GM21360 (cell line): Measurements from ENCODE around the gene SATB1.
"Not testable (repeated sequence)": the region's sequence is repeated elsewhere in the genome, so short reads cannot be mapped to it uniquely, and the experiment has no call there.

Experiments
- ATAC-seq: cut with Tn5 transposase; IDR thresholded peaks from one replicate; pipeline ENCODE4 v1.9.1; 2021; ENCODE audit warnings: mild to moderate bottlenecking, moderate library complexity; ENCODE audit not compliant: unreplicated experiment

Gene SATB1

DNA sequence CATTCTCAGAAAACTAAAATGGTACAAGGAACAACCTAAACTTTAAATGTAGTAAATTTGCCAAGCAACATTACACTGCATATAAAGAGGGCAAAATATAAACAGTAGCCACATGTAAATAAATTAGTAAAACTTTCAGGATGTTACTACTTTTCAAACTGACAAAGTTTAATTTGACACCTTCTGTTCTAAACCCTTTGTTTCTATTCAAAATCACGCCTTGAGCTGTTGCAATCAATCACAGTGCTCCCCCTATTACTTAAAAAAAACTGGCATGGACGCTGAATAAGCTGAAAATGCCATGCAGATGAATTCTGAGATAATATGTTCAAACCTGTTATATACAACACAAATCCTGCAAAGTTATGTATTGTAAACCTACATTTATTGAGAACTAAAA, 69.3 kb downstream of the SATB1 start:
- ATAC-seq, result no peak

DNA sequence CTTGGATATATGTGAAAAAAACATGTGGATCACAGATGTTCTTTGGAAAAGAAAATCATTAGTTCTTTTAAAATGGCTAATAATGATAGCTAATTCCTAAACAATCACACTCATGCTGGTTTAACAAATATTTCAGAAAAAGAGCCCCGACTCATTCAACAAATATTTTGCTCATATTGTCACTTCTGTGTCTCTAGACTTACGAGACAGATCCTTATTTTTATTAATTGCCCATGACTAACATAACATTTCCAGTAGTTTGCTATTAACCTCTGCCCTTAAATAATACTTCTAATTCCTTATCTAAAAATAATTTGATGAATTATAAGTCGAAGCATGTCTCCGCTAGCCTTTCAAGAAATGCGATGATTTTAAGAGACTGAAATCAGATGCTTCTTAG, 70.4 kb downstream of the SATB1 start:
- no peak for ATAC-seq

DNA sequence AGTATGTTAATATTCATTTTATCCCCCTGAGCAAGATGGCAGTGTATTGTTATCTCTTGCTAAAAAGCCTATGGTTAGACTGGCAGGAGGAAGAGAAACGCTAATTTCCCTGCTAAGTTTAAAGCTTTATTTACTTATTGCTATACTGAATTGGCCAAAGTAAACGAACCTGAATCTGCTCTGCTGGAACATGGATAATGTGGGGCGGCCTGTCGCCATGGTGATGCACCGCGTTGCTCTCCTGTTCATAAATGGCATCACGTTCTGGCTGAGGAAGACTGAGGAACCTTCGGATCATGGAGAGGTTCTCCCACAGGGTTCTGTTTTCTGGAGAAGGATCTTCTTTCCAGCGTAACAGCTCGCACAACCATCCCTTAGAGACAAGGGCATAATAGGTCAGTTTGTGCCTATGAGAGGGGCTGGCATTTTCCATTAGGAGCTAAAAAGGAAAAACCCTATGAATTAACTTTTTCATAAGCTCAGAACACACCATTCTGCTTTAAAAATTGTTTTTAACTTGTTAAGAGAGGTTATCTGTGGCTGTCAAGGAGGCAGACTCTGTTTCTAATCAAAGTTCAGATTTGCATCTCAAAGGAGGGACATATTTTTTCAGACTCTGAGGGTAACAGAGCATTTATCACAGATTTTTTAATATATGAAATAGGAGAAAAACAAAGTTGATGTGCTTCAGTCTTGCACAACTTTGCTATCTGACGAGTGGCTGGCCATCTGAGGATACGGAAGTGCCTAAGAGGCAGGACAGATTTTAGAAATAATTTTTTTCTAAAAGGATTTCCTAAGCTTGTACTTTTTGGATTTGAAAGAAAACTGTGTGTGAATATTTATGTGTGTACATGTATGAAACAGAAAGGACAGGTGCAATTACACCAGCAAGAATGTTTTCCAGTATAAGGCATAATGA, 73.1 kb downstream of the SATB1 start:
- ATAC-seq, result no peak

DNA sequence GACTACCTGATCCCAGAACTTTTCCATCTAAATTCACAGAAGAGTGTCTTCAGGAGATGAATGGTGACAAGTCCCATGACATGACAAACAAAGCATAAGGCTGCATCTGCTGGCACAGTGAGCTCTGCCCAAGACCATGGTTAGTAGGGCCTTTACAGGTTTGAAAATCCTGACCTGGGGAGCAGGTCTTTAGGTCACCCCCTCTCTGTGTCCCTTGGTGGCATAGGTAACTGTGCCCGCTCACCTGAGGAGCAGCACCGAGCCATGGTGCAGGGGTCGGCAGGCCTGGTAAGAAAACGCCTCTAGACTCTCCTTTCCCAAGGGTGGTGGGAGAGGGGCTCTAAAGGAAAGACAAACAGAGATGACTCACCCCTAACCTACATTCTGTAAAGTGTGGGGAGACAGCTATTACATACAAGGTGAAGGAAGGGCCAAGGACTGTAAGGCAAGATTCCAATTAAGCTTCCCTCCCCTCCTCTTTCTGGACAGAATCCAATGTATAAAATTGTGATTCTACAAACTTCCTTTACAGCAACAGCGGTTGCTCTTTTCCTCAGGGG, 74.0 kb downstream of the SATB1 start:
- ATAC-seq, result no peak

DNA sequence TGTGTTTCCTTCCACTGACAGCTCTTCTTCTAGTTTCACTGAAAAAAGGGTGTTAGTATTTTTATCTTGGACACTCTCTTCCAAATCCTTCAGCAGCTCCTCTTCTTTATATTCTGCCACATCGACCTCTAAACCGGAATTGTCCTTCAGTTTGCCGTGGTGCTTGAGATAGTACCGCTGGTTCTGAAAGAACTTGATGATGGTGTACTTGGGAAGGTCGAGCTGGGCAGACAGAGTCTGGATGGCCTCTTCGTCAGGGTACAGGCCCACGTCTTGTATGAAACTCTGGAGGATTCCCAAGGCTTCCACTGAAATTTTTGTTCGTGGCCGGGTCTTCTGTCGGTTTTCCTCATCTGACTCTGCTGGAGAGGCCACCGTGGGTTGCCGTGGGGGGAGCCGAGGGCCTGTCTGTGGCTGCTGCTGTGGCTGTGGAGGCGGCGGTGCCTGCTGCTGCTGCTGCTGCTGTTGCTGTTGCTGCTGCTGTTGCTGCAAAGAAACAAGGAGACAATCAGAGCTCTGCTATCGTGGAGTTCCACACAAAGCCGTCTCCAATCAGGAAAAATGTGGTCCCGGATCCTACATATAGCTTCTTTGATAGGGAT, 75.8 kb downstream of the SATB1 start:
- ATAC-seq, result no peak

DNA sequence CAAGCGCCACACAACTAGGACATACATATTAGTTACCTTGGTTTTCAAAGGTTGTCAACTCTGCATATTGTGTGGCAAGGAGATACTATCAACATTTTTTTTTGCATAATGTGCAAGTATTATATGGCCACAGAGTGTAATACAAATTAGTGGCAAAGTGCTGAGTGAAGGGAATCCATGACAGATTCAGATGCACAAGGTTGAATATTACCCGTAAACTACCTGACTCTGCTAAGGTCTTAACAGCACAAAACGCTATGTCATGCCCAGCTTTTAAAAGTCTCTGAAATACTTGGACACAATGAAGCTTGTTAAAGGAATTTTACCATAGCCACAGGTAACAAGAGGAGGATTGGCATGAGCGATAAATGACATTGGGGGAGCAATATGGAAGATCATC, 79.0 kb downstream of the SATB1 start:
- ATAC-seq, result no peak

DNA sequence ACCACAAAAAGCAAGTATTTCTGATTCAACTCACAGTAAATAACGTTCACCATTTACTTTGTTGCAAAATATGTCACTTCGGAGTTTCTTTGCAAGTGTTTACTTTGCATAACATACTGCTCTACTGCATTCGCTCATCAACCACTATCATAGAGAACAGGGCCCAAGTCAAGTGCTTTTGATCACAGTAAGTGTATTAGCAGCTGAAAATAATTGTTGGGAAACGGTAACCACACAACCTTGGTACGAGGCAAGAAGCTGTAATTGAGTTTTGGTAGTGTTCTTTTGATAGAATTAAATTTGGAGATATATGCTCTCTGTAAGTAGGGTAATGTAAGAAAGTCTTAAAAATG, 80.1 kb downstream of the SATB1 start:
- ATAC-seq, result no peak

DNA sequence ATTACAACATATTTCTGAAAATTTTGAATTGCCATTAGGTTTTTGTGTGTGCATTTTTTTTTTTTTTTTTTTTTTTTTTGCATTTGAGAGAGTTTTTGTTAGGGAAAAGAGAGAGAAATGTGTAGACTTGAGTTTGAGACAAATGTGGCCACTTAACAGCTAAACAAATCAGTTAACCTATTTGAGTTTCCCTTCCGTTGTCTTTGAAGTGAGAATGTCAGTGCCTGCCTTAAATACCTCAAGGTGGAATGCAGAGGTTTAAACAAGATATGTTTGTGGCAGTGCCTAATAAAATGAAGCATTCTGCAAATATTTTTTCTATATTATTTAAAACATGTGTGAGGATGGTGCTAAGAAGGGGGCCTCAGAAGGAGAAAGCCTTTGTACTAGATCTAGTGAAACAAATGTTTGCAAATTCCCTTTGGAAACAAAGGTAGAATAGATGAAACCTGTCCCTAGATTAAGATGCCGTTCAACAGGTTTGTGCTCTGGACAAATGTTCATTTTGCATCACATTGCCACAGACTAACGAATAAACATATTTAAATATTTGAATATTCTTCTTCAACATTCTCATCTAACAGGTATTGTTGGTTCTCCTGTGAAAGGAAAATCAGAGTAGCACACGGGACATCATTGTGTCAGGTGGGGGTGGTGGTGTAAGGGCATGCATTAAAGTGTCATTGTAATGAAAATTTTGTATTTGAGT, 80.7 kb downstream of the SATB1 start:
- no peak for ATAC-seq

DNA sequence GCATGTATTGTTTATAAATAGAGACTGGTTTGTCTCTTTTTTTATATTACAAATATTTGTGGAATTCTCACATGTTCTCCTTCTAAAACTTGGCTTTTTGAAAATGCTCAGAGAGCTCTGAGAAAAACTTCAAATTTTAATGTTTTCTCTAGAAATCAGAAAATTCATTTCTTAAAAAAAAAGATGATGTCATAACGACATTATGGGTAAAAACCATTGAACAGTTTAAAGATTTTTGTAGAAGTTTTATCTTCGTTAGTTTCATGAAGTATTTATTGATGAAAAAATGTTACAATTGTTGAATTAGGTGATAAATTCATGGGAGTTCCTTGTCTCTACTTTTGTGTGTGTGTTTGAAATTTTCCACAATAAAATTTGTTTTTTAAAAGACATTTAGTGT, 81.3 kb downstream of the SATB1 start:
- no peak for ATAC-seq

DNA sequence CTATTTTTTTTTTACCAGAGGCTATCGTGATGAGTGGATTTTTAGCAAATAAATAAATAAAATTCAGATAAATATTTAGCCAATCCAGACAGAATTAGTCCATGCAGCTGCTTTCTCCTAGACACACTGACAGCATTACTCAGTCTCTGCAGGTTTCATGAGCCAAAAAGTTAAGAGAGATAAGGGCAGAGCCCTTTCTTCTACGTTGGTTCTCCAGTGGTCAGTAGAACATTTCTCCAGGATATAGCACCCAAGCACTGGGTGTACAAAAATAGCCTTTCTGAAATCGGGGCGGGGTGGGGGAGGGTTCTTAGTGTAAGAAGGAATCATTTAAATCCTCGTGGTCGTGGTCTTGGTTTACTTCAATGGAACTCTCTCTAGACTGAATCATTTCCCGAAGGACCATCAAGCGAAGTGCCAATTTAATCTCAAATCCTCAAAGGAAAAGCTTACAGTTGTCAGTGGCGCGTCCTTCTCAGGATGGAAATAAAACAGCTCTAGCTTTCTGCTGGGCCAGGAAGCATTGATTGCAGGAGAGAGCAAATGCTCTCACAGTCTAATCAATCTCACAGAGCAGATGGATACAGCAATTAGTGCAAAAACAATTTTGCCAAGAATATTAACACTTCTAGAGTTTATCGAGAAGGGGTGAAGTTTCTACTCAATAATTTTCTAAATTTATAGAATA, 86.2 kb downstream of the SATB1 start:
- no peak for ATAC-seq

DNA sequence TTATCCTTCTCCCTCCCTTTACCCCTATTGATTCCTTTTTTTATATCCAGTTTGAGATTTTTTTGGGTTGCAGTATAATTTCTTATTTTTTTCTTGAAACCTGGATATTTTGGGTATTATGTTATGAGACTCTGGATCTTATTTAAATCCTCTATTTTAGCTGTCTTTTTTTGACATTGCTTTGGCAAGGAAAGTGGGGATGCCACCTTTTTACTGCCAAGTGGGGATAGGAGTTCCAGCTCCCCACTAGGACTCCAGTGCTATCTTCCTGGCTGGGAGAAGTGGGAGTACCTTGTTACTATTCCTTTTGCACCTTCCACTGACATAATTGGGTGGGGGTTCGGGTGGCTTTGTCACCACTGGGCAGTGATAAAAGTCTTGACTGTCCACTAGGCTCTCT, 87.9 kb downstream of the SATB1 start:
- ATAC-seq, result no peak

DNA sequence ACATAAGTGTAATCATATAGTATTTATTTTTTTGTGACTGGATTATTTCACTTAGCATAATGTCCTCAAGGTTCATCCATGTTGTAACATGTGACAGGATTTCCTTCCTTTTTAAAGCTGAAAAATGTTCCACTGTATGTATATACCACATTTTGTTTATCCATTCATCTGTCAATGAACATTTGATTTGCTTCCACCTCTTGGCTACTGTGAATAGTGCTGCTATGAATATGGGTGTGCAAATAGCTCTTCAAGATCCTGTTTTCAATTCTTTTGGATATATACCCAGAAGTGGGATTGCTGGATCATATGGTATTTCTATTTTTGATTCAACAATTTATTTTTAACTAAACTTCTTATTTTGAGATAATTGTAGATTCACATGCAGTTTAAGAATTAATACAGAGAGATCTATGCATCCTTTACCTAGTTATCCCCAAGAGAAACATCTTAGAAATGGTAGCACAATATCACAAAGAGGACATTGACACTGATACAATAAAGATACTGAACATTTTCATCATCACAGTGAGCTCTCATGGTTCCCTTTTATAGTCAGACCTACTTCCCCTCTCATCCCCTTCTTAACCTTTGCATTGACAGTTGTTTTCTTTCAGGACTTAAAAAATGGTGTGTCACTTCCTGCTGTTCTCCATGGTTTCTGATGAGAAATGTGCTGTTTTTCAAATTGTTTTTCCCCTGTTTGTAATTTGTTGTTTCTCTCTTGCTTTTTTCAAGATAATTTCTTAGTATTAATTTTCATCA, 90.1 kb downstream of the SATB1 start:
- ATAC-seq, result no peak

DNA sequence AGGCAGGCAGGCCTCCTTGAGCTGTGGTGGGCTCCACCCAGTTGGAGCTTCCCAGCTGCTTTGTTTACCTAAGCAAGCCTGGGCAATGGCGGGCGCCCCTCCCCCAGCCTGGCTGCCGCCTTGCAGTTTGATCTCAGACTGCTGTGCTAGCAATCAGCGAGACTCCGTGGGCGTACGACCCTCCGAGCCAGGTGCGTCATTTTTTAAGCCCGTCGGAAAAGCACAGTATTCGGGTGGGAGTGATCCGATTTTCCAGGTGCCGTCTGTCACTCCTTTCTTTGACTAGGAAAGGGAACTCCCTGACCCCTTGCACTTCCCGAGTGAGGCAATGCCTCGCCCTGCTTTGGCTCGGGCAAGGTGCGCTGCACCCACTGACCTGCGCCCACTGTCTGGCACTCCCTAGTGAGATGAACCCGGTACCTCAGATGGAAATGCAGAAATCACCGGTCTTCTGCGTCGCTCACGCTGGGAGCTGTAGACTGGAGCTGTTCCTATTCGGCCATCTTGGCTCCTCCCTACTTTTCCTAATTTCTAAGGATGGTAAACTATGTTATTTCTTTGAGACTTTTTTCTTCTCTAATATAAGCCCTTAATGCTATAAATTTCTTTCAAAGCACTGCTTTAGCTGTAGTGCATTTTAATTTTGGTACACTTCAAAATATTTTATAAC, 94.2 kb downstream of the SATB1 start:
- ATAC-seq, result not testable (repeated sequence)

DNA sequence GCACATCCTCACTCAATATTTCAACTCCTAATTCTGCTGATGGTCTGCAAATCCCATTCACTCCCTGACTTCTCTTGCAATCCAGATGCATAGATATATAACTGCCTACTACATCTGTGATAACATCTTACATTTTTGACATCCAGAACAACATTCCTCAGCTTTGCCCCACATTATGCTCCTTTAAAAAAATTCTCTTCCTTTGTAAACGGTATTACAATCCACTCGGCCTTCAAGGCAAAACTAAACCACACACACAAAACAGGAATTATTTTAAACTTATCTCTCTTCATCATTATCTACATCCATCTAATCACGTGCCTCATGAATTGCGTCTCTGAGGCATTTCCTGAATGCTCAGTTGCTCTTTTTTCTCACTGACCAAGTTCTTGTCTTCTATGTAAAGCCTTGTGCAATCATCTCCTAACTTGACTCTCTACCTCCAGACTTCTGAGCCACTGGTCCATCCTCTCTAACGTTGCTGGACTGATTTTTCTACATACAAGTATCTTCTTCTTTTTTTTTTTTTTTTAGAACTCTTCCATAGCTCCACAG, 117.0 kb downstream of the SATB1 start:
- no peak for ATAC-seq

DNA sequence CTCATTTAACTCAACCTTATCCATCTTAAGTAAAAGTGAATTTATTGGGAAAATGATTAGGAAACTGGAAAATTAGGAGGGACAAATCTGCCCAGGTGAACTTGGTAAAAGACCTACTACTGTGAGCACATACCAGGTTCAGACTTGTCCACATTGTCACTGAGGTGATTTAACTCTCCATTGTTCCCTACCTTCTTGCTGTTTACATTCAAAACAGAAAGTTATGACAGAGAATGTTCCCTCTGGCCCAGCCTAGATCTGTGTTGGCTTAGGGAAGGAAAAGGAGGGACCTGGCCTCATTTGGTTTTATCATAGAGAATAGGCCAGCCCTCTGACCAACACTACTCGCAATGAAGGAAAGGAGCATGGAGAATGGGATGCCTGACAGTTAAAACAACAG, 117.6 kb downstream of the SATB1 start:
- ATAC-seq, result no peak

DNA sequence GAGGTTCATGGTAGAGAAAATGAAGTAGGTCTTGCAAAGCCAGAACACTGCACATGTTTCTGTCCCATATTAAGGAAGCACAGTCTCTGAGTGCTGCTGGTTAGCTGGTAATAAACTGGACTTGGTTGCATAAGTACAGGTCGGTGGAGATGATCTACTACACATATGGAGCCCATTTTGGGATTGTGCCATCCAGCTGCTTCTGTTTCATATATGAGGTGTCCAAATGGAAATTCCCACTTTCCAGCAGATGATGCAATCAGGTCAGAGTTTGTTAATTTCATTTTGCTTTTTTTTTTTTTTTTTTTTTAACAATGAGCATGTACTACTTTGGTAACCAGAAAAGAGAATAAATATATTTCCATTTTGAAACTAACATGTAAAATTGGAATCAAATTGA, 122.6 kb downstream of the SATB1 start:
- ATAC-seq, result no peak

DNA sequence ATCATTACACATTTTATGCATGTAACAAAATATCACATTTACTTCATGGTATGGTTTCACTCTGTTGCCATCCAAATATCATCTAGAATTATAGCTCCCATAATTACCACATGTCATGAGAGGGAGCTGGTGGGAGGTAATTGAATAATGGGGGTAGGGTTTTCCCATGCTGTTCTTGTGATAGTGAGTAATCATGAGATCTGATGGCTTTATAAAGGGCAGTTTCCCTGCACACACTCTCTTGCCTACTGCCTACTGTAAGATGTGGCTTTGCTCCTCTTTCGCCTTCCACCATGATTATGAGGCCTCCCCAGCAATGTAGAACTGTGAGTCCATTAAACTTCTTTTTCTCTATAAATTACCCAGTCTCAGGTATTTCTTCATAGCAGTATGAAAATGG, 123.4 kb downstream of the SATB1 start:
- no peak for ATAC-seq

DNA sequence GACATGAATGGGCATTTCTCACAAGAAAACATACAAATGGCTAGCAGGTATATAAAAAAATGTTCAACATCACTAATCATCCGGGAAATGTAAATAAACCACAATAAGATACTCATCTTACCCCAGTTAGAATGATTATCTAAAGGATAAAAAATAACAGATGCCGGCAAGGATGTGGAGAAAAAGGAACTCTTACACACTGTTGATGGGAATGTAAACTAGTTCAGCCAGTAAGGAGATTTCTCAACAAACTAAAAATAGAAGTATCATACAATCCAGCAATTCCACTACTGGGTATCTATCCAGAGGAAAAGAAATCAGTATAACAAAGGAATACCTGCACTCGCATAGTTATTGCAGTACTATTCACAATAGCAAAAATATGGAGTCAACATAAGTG, 124.2 kb downstream of the SATB1 start:
- ATAC-seq, result no peak

DNA sequence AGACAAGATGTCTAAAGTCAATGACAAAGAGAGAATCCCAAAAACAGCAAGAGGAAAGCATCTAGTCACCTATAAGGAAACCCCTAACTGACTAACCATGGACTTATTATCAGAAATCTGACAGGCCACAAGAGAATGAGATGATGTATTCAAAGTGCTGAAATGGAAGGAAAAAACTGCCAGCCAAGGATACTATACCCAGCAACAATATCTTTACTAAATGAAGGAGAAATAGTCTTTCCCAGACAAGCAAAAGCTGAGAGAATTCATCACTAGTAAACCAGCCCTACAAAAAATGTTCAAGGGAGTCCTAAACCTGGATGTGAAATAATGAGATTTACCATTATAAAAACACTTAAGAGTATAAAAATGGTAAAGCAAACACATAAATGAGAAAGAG, 128.0 kb downstream of the SATB1 start:
- no peak for ATAC-seq
